ENCODE data around the gene ASCL5. TPM values are rescaled to one million over a fixed set of nuclear protein-coding genes. Genes with fewer than 3 reads are reported as not detected.

ASCL5 gene
- total RNA-seq, 2 donors from 2014 or later: 1.2 to 1.8 TPM

- Histone ChIP-seq H3K9ac (ENCODE audit: extremely low read depth, low read length, poor library complexity, severe bottlenecking) (no peak overlapping the region), H3K9me3 (ENCODE audit: control insufficient read depth, low read length) (no peaks in the 10 kb centered on the region), H3K36me3 (ENCODE audit: control insufficient read depth, insufficient read depth, low read length) (peaks cover 50% of the 10 kb centered on the region), H3K4me3 (ENCODE audit: low read length) (no peak overlapping the region), H3K27ac (ENCODE audit: low read depth, low read length) (no peak overlapping the region), H3K4me1 (ENCODE audit: control insufficient read depth, insufficient read depth, low read length) (no peaks in the 10 kb centered on the region), H3K27me3 (ENCODE audit: control insufficient read depth, insufficient read depth, low read length, poor library complexity, severe bottlenecking) (no peaks in the 10 kb centered on the region)
- no peaks in the 10 kb centered on the region for H3K4me1 Mint-ChIP-seq
- no peak for TF ChIP-seq CTCF (conservative IDR thresholded peaks at IDR 0.05)
- peaks cover 50% of the 10 kb centered on the region for H3K36me3 Mint-ChIP-seq (ENCODE audit: low read depth)
- WGBS, 2 experiments (ENCODE audit: insufficient coverage in 1 of 2, insufficient read length in 1 of 2): 95 to 97% methylated on average over 4 to 6 of the region's 6 CpGs
- no peak overlapping the region for H3K4me3 Mint-ChIP-seq
- no peaks in the 10 kb centered on the region for H3K27me3 Mint-ChIP-seq (ENCODE audit: insufficient read depth)
- H3K27ac Mint-ChIP-seq: no peak overlapping the region
- no peak for DNase-seq
- H3K9me3 Mint-ChIP-seq: peaks cover 4% of the 10 kb centered on the region
Measured at GRCh38 chr1:201134405-201134804, 7.4 kb upstream of the ASCL5 start.

GRCh38 chr1:201131398-201131797, 4.4 kb upstream of the ASCL5 start:
- Histone ChIP-seq H3K9ac (ENCODE audit: extremely low read depth, low read length, poor library complexity, severe bottlenecking) (no peak overlapping the region), H3K4me3 (ENCODE audit: low read length) (no peak overlapping the region), H3K27ac (ENCODE audit: low read depth, low read length) (no peak overlapping the region), H3K9me3 (ENCODE audit: control insufficient read depth, low read length) (no peaks in the 10 kb centered on the region), H3K27me3 (ENCODE audit: control insufficient read depth, insufficient read depth, low read length, poor library complexity, severe bottlenecking) (no peaks in the 10 kb centered on the region), H3K4me1 (ENCODE audit: control insufficient read depth, insufficient read depth, low read length) (no peaks in the 10 kb centered on the region), H3K36me3 (ENCODE audit: control insufficient read depth, insufficient read depth, low read length) (peaks cover 24% of the 10 kb centered on the region)
- Mint-ChIP-seq H3K36me3 (ENCODE audit: low read depth) (peaks cover 36% of the 10 kb centered on the region), H3K4me1 (peaks cover 10% of the 10 kb centered on the region), H3K27me3 (ENCODE audit: insufficient read depth) (no peaks in the 10 kb centered on the region), H3K27ac (no peak overlapping the region), H3K4me3 (no peak overlapping the region), H3K9me3 (peaks cover 4% of the 10 kb centered on the region)
- TF ChIP-seq CTCF (conservative IDR thresholded peaks at IDR 0.05): no peak
- DNase-seq: no peak
- WGBS, 2 experiments (ENCODE audit: insufficient coverage in 1 of 2, insufficient read length in 1 of 2): 58 to 70% methylated on average over 3 to 4 of the region's 4 CpGs

- no peaks in the 10 kb centered on the region for H3K27me3 ChIP-seq (ENCODE audit: control insufficient read depth, insufficient read depth, low read length, poor library complexity, severe bottlenecking)
- peaks cover 4% of the 10 kb centered on the region for H3K9me3 Mint-ChIP-seq
- WGBS, 2 experiments (ENCODE audit: insufficient coverage in 1 of 2, insufficient read length in 1 of 2): 91 to 96% methylated on average over 9 to 13 of the region's 13 CpGs
- TF ChIP-seq CTCF (conservative IDR thresholded peaks at IDR 0.05): no peak
- no peak for DNase-seq
- H3K27ac ChIP-seq (ENCODE audit: low read depth, low read length): no peak overlapping the region
- no peak overlapping the region for H3K9ac ChIP-seq (ENCODE audit: extremely low read depth, low read length, poor library complexity, severe bottlenecking)
- peaks cover 2% of the 10 kb centered on the region for H3K27me3 Mint-ChIP-seq (ENCODE audit: insufficient read depth)
- no peak overlapping the region for H3K4me3 Mint-ChIP-seq
- no peak overlapping the region for H3K27ac Mint-ChIP-seq
- no peak overlapping the region for H3K4me3 ChIP-seq (ENCODE audit: low read length)
- no peaks in the 10 kb centered on the region for H3K9me3 ChIP-seq (ENCODE audit: control insufficient read depth, low read length)
- no peaks in the 10 kb centered on the region for H3K4me1 ChIP-seq (ENCODE audit: control insufficient read depth, insufficient read depth, low read length)
- H3K36me3 ChIP-seq (ENCODE audit: control insufficient read depth, insufficient read depth, low read length): peaks cover under 1% of the 10 kb centered on the region
- H3K36me3 Mint-ChIP-seq (ENCODE audit: low read depth): peaks cover 12% of the 10 kb centered on the region
- H3K4me1 Mint-ChIP-seq: peaks cover 10% of the 10 kb centered on the region
Measured at GRCh38 chr1:201128962-201129361, 2.0 kb upstream of the ASCL5 start.
